Activated naive CD4-positive, alpha-beta T cell treated with anti-CD3 and anti-CD28 coated beads for 36 hours (primary cell): Measurements from ENCODE around the gene FAM200B. TPM values are rescaled to one million over a fixed set of nuclear protein-coding genes. Genes with fewer than 3 reads are reported as not detected.

ENCODE experiments used
- CTCF ChIA-PET: fragments of 350-600 bp; sonication (Branson Sonifier 250); formaldehyde crosslinking; loops from one replicate; lab custom pipeline; 2021; ENCODE audit warnings: antibody characterized with exemption; lab: Charles Lee
- DNase-seq: peaks from one replicate; pipeline ENCODE4 v3.0.0-alpha.2; 2020
- H3K27ac Mint-ChIP-seq: one replicate; pipeline ENCODE4 v1.8.0; 2021; ENCODE audit warnings: mild to moderate bottlenecking, mixed read lengths
- H3K27me3 Mint-ChIP-seq: one replicate; pipeline ENCODE4 v1.8.0; 2021; ENCODE audit warnings: low read depth, mixed read lengths
- H3K36me3 Mint-ChIP-seq: one replicate; pipeline ENCODE4 v1.8.0; 2021; ENCODE audit warnings: low read depth, mixed read lengths
- H3K4me1 Mint-ChIP-seq: one replicate; pipeline ENCODE4 v1.8.0; 2021; ENCODE audit warnings: low read depth, mixed read lengths
- H3K4me3 Mint-ChIP-seq: one replicate; pipeline ENCODE4 v1.8.0; 2021; ENCODE audit warnings: mild to moderate bottlenecking, moderate library complexity, mixed read lengths
- H3K9me3 Mint-ChIP-seq: one replicate; pipeline ENCODE4 v1.8.0; 2021; ENCODE audit warnings: mixed read lengths
- intact Hi-C: fragments of 100-400 bp; cut with micrococcal nuclease; formaldehyde crosslinking; loops from one replicate; pipeline ENCODE4 v1.15.1; 2023
- total RNA-seq, 2 experiments: library from RNA; stranded (reverse); gene quantifications; one replicate each; pipeline ENCODE4 v1.2.3, GENCODE V29; 2021

Gene FAM200B
- total RNA-seq, result 1 to 10 TPM; 8.0 to 9.1 TPM

- peak within 1 kb of the TSS; percentile 89 for H3K27ac Mint-ChIP-seq
- peaks cover 3% of the 10 kb centered on the region for H3K27me3 Mint-ChIP-seq
- DNase-seq, result peak; percentile 99
- H3K4me3 Mint-ChIP-seq, result peak within 1 kb of the TSS; percentile 90
- H3K9me3 Mint-ChIP-seq, result no peaks in the 10 kb centered on the region
- peaks cover 27% of the 10 kb centered on the region for H3K36me3 Mint-ChIP-seq
- H3K4me1 Mint-ChIP-seq, result peaks cover 39% of the 10 kb centered on the region
- CTCF ChIA-PET, result interaction anchor here (0.7 to 1.3 kb wide), 6 partner anchors 18 to 275 kb away, joined by 3 to 4 read pairs (median 4); no protein-coding TSS in a partner anchor
- intact Hi-C loops, result loop anchor here (1.0 to 2.0 kb wide), 8 partner anchors 22 to 1896 kb away; partner anchors contain the start of genes BST1, CD38, CPEB2 and FBXL5
These were observed at the start of gene FAM200B for GRCh38 chr4:15681372-15682241. Gene FAM200B, plus strand, starts transcription at chr4:15681827. Its CDS starts 5,151 bp downstream, at chr4:15686978.

- DNase-seq, result no peak
- no peak overlapping the region for H3K4me3 Mint-ChIP-seq
- CTCF ChIA-PET, result interaction anchor here (0.6 to 1.4 kb wide), 4 partner anchors 10 to 1475 kb away, joined by 3 to 4 read pairs (median 4); no protein-coding TSS in a partner anchor
- peaks cover 7% of the 10 kb centered on the region for H3K4me1 Mint-ChIP-seq
- intact Hi-C loops, result no loop called here
- H3K27me3 Mint-ChIP-seq, result no peaks in the 10 kb centered on the region
- H3K27ac Mint-ChIP-seq, result no peak overlapping the region
- peaks cover 4% of the 10 kb centered on the region for H3K9me3 Mint-ChIP-seq
- peaks cover 35% of the 10 kb centered on the region for H3K36me3 Mint-ChIP-seq
These were observed 44.8 kb upstream of the FAM200B start for GRCh38 chr4:15636818-15637217.

GRCh38 chr4:15638418-15638817, 43.2 kb upstream of the FAM200B start:
- Mint-ChIP-seq H3K36me3 (peaks cover 24% of the 10 kb centered on the region), H3K4me3 (no peak overlapping the region), H3K27ac (no peak overlapping the region), H3K27me3 (no peaks in the 10 kb centered on the region), H3K9me3 (no peaks in the 10 kb centered on the region), H3K4me1 (peaks cover 8% of the 10 kb centered on the region)
- DNase-seq, result no peak
- CTCF ChIA-PET, result interaction anchor here (1.2 kb wide), 1 partner anchor 13 kb away, joined by 4 read pairs; no protein-coding TSS in a partner anchor
- intact Hi-C loops, result no loop called here

- Mint-ChIP-seq H3K4me1 (peaks cover 68% of the 10 kb centered on the region), H3K4me3 (no peak overlapping the region), H3K36me3 (peaks cover 2% of the 10 kb centered on the region), H3K9me3 (no peaks in the 10 kb centered on the region), H3K27ac (no peak overlapping the region), H3K27me3 (no peaks in the 10 kb centered on the region)
- CTCF ChIA-PET, result no interaction called here
- intact Hi-C loops, result no loop called here
- no peak for DNase-seq
These were observed 33.0 kb upstream of the FAM200B start for GRCh38 chr4:15648600-15648999.

- Mint-ChIP-seq H3K9me3 (no peaks in the 10 kb centered on the region), H3K4me3 (peak overlapping the region; percentile 50), H3K27ac (peak overlapping the region; percentile 77), H3K27me3 (no peaks in the 10 kb centered on the region), H3K36me3 (peaks cover 3% of the 10 kb centered on the region), H3K4me1 (peaks cover 64% of the 10 kb centered on the region)
- intact Hi-C loops, result loop anchor here (1.0 to 10.0 kb wide), 11 partner anchors 171 to 1995 kb away; no protein-coding TSS in a partner anchor
- CTCF ChIA-PET, result interaction anchor here (0.5 to 2.3 kb wide), 13 partner anchors 8 to 547 kb away, joined by 3 to 7 read pairs (median 4); no protein-coding TSS in a partner anchor
- peak; percentile 77 for DNase-seq
These were observed 31.6 kb upstream of the FAM200B start for GRCh38 chr4:15649914-15650545.

- no peak for DNase-seq
- CTCF ChIA-PET, result interaction anchor here (0.7 to 2.3 kb wide), 13 partner anchors 8 to 420 kb away, joined by 3 to 7 read pairs (median 3); no protein-coding TSS in a partner anchor
- intact Hi-C loops, result loop anchor here (2.0 to 10.0 kb wide), 5 partner anchors 227 to 1997 kb away; no protein-coding TSS in a partner anchor
- Mint-ChIP-seq H3K9me3 (no peaks in the 10 kb centered on the region), H3K4me1 (peaks cover 65% of the 10 kb centered on the region), H3K4me3 (peak overlapping the region; percentile 28), H3K27ac (peak overlapping the region; percentile 55), H3K36me3 (peaks cover 3% of the 10 kb centered on the region), H3K27me3 (no peaks in the 10 kb centered on the region)
These were observed 30.0 kb upstream of the FAM200B start for GRCh38 chr4:15651676-15652075.

GRCh38 chr4:15652191-15652590, 29.4 kb upstream of the FAM200B start:
- no peak for DNase-seq
- Mint-ChIP-seq H3K9me3 (no peaks in the 10 kb centered on the region), H3K27ac (peak overlapping the region; percentile 55), H3K4me1 (peaks cover 67% of the 10 kb centered on the region), H3K4me3 (peak overlapping the region; percentile 28), H3K36me3 (peaks cover 3% of the 10 kb centered on the region), H3K27me3 (no peaks in the 10 kb centered on the region)
- intact Hi-C loops, result loop anchor here (5.0 to 10.0 kb wide), 4 partner anchors 400 to 1997 kb away; no protein-coding TSS in a partner anchor
- CTCF ChIA-PET, result interaction anchor here (0.7 to 2.1 kb wide), 8 partner anchors 9 to 419 kb away, joined by 3 to 7 read pairs (median 4); no protein-coding TSS in a partner anchor

GRCh38 chr4:15652841-15653240, 28.8 kb upstream of the FAM200B start:
- CTCF ChIA-PET, result interaction anchor here (1.3 to 2.1 kb wide), 5 partner anchors 16 to 419 kb away, joined by 3 to 6 read pairs (median 3); no protein-coding TSS in a partner anchor

GRCh38 chr4:15653420-15653819, 28.2 kb upstream of the FAM200B start:
- Mint-ChIP-seq H3K4me3 (peak overlapping the region; percentile 99), H3K27ac (peak overlapping the region; percentile 96), H3K27me3 (no peaks in the 10 kb centered on the region), H3K4me1 (peaks cover 70% of the 10 kb centered on the region), H3K36me3 (peaks cover 3% of the 10 kb centered on the region), H3K9me3 (no peaks in the 10 kb centered on the region)
- CTCF ChIA-PET, result interaction anchor here (0.7 to 1.6 kb wide), 6 partner anchors 8 to 401 kb away, joined by 3 to 4 read pairs (median 3); no protein-coding TSS in a partner anchor
- intact Hi-C loops, result loop anchor here (5.0 to 10.0 kb wide), 4 partner anchors 401 to 1999 kb away; no protein-coding TSS in a partner anchor
- no peak for DNase-seq

More at GRCh38 chr4:15652841-15653240, 28.8 kb upstream of the FAM200B start:
- intact Hi-C loops, result loop anchor here (5.0 to 10.0 kb wide), 4 partner anchors 401 to 1998 kb away; no protein-coding TSS in a partner anchor
- Mint-ChIP-seq H3K36me3 (peaks cover 3% of the 10 kb centered on the region), H3K9me3 (no peaks in the 10 kb centered on the region), H3K27ac (peak overlapping the region; percentile 96), H3K4me3 (peak overlapping the region; percentile 99), H3K27me3 (no peaks in the 10 kb centered on the region), H3K4me1 (peaks cover 68% of the 10 kb centered on the region)
- no peak for DNase-seq

GRCh38 chr4:15653864-15654592, 27.6 kb upstream of the FAM200B start:
- peaks cover 3% of the 10 kb centered on the region for H3K36me3 Mint-ChIP-seq
- intact Hi-C loops, result loop anchor here (2.0 to 10.0 kb wide), 6 partner anchors 117 to 1999 kb away; no protein-coding TSS in a partner anchor
- CTCF ChIA-PET, result interaction anchor here (0.7 to 1.6 kb wide), 8 partner anchors 9 to 193 kb away, joined by 3 to 4 read pairs (median 3); no protein-coding TSS in a partner anchor

More at GRCh38 chr4:15653864-15654592, 27.6 kb upstream of the FAM200B start:
- Mint-ChIP-seq H3K27ac (peak overlapping the region; percentile 96), H3K9me3 (no peaks in the 10 kb centered on the region), H3K4me1 (peaks cover 67% of the 10 kb centered on the region), H3K27me3 (no peaks in the 10 kb centered on the region), H3K4me3 (peak overlapping the region; percentile 99)
- DNase-seq, result peak; percentile 15
